ENCODE results near the gene WNT2. TPM values are rescaled to one million over a fixed set of nuclear protein-coding genes. Genes with fewer than 3 reads are reported as not detected.

Gene WNT2
- total RNA-seq, 1 donor from 2014 or later = 0.41 TPM

- no peaks in the 10 kb centered on the region for H3K9me3 Mint-ChIP-seq (ENCODE audit: unreplicated experiment)
- H3K4me3 Mint-ChIP-seq (ENCODE audit: unreplicated experiment) = no peak overlapping the region
- H3K36me3 Mint-ChIP-seq (ENCODE audit: low read depth, unreplicated experiment) = no peaks in the 10 kb centered on the region
- TF ChIP-seq, protein P1, sequence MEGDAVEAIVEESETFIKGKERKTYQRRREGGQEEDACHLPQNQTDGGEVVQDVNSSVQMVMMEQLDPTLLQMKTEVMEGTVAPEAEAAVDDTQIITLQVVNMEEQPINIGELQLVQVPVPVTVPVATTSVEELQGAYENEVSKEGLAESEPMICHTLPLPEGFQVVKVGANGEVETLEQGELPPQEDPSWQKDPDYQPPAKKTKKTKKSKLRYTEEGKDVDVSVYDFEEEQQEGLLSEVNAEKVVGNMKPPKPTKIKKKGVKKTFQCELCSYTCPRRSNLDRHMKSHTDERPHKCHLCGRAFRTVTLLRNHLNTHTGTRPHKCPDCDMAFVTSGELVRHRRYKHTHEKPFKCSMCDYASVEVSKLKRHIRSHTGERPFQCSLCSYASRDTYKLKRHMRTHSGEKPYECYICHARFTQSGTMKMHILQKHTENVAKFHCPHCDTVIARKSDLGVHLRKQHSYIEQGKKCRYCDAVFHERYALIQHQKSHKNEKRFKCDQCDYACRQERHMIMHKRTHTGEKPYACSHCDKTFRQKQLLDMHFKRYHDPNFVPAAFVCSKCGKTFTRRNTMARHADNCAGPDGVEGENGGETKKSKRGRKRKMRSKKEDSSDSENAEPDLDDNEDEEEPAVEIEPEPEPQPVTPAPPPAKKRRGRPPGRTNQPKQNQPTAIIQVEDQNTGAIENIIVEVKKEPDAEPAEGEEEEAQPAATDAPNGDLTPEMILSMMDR (IDR thresholded peaks at IDR 0.05; ENCODE audit: unreplicated experiment) = no peak
- no peak for DNase-seq (ENCODE audit: low spot score)
- H3K27me3 Mint-ChIP-seq (ENCODE audit: unreplicated experiment) = no peaks in the 10 kb centered on the region
- no peak overlapping the region for H3K27ac Mint-ChIP-seq (ENCODE audit: unreplicated experiment)
- no peaks in the 10 kb centered on the region for H3K4me1 Mint-ChIP-seq (ENCODE audit: unreplicated experiment)
Observed at GRCh38 chr7:117262546-117262945, 60.3 kb downstream of the WNT2 start.

DNA sequence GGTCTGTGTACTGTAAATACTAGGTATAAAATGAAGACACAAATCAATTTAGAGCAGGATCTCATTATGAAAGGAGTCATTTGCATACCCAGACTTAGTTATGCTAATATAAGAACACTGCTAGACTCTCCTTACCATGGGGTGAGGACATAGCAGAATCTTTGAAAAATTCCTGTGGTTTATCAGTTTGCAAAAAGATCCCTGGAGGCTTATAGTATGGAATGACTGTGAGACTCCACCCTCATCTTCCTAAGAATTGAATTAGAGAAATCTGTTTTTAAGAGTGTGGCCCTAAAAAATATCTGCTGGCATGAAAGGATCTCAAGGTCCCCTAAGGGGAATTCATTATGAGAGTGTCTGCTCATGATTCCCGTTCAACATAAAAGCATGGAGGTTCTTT lies 63.2 kb downstream of the WNT2 start:
- Mint-ChIP-seq H3K27me3 (ENCODE audit: unreplicated experiment) (no peaks in the 10 kb centered on the region), H3K4me3 (ENCODE audit: unreplicated experiment) (no peak overlapping the region), H3K4me1 (ENCODE audit: unreplicated experiment) (peaks cover 10% of the 10 kb centered on the region), H3K9me3 (ENCODE audit: unreplicated experiment) (no peaks in the 10 kb centered on the region), H3K36me3 (ENCODE audit: low read depth, unreplicated experiment) (no peaks in the 10 kb centered on the region), H3K27ac (ENCODE audit: unreplicated experiment) (no peak overlapping the region)
- no peak for DNase-seq (ENCODE audit: low spot score)
- TF ChIP-seq, protein P1 (IDR thresholded peaks at IDR 0.05; ENCODE audit: unreplicated experiment) = no peak

DNA sequence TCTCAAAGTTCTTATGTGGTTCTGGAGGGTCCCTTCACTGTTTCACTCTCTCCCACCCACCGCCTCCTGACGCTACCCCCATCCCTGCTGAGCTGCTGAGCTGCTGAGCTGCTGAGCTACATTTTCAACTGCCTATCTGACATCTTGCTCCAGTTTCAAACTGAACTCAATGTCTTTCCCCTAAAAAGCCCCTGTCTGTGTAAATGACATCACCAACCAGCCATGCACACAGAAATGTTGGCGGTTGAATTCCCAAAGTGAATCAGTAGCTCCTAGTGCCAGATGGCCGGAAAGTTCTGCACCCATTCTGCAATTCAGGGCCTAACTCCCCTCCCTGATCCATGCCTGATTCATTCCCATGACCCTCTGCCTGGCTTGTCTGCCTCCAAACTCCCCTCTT lies 71.2 kb downstream of the WNT2 start:
- Mint-ChIP-seq H3K27ac (ENCODE audit: unreplicated experiment) (no peak overlapping the region), H3K4me3 (ENCODE audit: unreplicated experiment) (no peak overlapping the region), H3K9me3 (ENCODE audit: unreplicated experiment) (no peaks in the 10 kb centered on the region), H3K27me3 (ENCODE audit: unreplicated experiment) (peaks cover 2% of the 10 kb centered on the region), H3K36me3 (ENCODE audit: low read depth, unreplicated experiment) (peaks cover 6% of the 10 kb centered on the region), H3K4me1 (ENCODE audit: unreplicated experiment) (peaks cover 14% of the 10 kb centered on the region)
- TF ChIP-seq, protein P1 (IDR thresholded peaks at IDR 0.05; ENCODE audit: unreplicated experiment) = no peak
- DNase-seq (ENCODE audit: low spot score) = no peak

DNA sequence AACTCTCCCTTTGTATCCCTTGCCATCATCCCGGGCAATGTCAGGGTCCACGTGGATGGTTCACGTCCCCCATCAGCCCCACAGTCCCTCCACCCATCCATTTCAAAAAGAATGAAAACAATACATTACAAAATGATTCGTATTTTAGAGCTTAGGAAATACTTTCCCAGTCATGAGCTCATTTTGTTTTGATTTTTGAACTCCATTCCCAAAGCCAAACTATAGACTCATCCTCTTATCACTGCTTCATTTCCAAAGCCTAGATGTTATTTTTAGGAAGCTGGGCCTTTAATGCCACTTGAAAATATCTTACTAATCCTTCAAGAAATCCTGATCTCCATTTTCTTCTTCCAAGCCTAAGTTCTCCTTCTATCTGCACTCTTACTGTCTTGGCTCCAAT lies 72.1 kb downstream of the WNT2 start:
- TF ChIP-seq, protein P1 (IDR thresholded peaks at IDR 0.05; ENCODE audit: unreplicated experiment) = no peak
- Mint-ChIP-seq H3K4me3 (ENCODE audit: unreplicated experiment) (no peak overlapping the region), H3K27ac (ENCODE audit: unreplicated experiment) (no peak overlapping the region), H3K36me3 (ENCODE audit: low read depth, unreplicated experiment) (peaks cover 6% of the 10 kb centered on the region), H3K4me1 (ENCODE audit: unreplicated experiment) (peaks cover 12% of the 10 kb centered on the region), H3K27me3 (ENCODE audit: unreplicated experiment) (peaks cover 3% of the 10 kb centered on the region), H3K9me3 (ENCODE audit: unreplicated experiment) (no peaks in the 10 kb centered on the region)
- DNase-seq (ENCODE audit: low spot score) = no peak

DNA sequence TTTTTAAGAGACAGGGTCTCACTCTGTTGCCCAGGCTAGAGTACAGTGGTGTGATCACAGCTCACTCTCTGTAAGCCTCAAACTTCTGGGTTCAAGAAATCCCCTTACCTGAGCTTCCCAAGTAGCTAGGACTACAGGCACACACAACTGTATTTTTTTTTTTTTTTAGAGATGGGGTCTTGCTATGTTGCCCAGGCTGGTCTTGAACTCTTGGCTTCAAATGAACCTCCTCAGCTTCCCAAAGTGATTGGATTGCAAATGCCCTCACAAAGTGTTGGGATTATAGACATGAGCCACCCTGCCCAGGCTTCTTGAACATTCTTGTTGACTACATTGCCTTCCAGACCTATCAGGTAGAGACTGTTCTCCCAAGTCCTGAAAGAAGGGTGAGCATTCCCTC lies 72.6 kb downstream of the WNT2 start:
- Mint-ChIP-seq H3K9me3 (ENCODE audit: unreplicated experiment) (no peaks in the 10 kb centered on the region), H3K27me3 (ENCODE audit: unreplicated experiment) (peaks cover 7% of the 10 kb centered on the region), H3K36me3 (ENCODE audit: low read depth, unreplicated experiment) (peaks cover 6% of the 10 kb centered on the region), H3K4me1 (ENCODE audit: unreplicated experiment) (peaks cover 9% of the 10 kb centered on the region), H3K4me3 (ENCODE audit: unreplicated experiment) (no peak overlapping the region), H3K27ac (ENCODE audit: unreplicated experiment) (no peak overlapping the region)
- DNase-seq (ENCODE audit: low spot score) = no peak
- TF ChIP-seq, protein P1 (IDR thresholded peaks at IDR 0.05; ENCODE audit: unreplicated experiment) = no peak

Data from endothelial cell (in vitro differentiated cells).